Measurements from ENCODE around the gene FABP1.

FABP1 gene

GRCh38 chr2:88097891-88098557 is 29.8 kb downstream of the FABP1 start:
- Histone ChIP-seq H3K27ac (ENCODE audit: low read depth, low read length) (no peak overlapping the region), H3K4me1 (ENCODE audit: control insufficient read depth in 5 of 5, insufficient read depth in 5 of 5, low read length in 5 of 5) (peaks cover 0 to 12% (median 7%) of the 10 kb centered on the region in 5 donors), H3K4me3 (ENCODE audit: low read depth in 1 of 5, low read length in 5 of 5) (no peak overlapping the region)

GRCh38 chr2:88097192-88097591 is 30.7 kb downstream of the FABP1 start:
- no peak overlapping the region for H3K27ac ChIP-seq (ENCODE audit: low read depth, low read length)
- H3K9me3 ChIP-seq (ENCODE audit: control insufficient read depth in 5 of 5, low read length in 5 of 5): no peaks in the 10 kb centered on the region
- H3K9ac ChIP-seq (ENCODE audit: low read length in 5 of 5): no peak overlapping the region
- no peak overlapping the region for H3K4me3 ChIP-seq (ENCODE audit: low read depth in 1 of 5, low read length in 5 of 5)
- H3K36me3 ChIP-seq (ENCODE audit: control insufficient read depth in 5 of 5, insufficient read depth in 5 of 5, low read length in 5 of 5): no peaks in the 10 kb centered on the region
- H3K27me3 ChIP-seq (ENCODE audit: control insufficient read depth in 5 of 5, insufficient read depth in 4 of 5, low read length in 5 of 5): no peaks in the 10 kb centered on the region
- peaks cover 0 to 12% (median 7%) of the 10 kb centered on the region in 5 donors for H3K4me1 ChIP-seq (ENCODE audit: control insufficient read depth in 5 of 5, insufficient read depth in 5 of 5, low read length in 5 of 5)

More at GRCh38 chr2:88097891-88098557, 29.8 kb downstream of the FABP1 start:
- Histone ChIP-seq H3K9me3 (ENCODE audit: control insufficient read depth in 5 of 5, low read length in 5 of 5) (no peaks in the 10 kb centered on the region), H3K36me3 (ENCODE audit: control insufficient read depth in 5 of 5, insufficient read depth in 5 of 5, low read length in 5 of 5) (no peaks in the 10 kb centered on the region), H3K9ac (ENCODE audit: low read length in 5 of 5) (no peak overlapping the region), H3K27me3 (ENCODE audit: control insufficient read depth in 5 of 5, insufficient read depth in 4 of 5, low read length in 5 of 5) (peaks cover 0 to 1% (median 0%) of the 10 kb centered on the region in 5 donors)

GRCh38 chr2:88096708-88097107 is 31.2 kb downstream of the FABP1 start:
- Histone ChIP-seq H3K4me3 (ENCODE audit: low read depth in 1 of 5, low read length in 5 of 5) (no peak overlapping the region), H3K27ac (ENCODE audit: low read depth, low read length) (no peak overlapping the region), H3K4me1 (ENCODE audit: control insufficient read depth in 5 of 5, insufficient read depth in 5 of 5, low read length in 5 of 5) (peaks cover 0 to 12% (median 7%) of the 10 kb centered on the region in 5 donors), H3K27me3 (ENCODE audit: control insufficient read depth in 5 of 5, insufficient read depth in 4 of 5, low read length in 5 of 5) (no peaks in the 10 kb centered on the region), H3K9ac (ENCODE audit: low read length in 5 of 5) (no peak overlapping the region), H3K9me3 (ENCODE audit: control insufficient read depth in 5 of 5, low read length in 5 of 5) (no peaks in the 10 kb centered on the region), H3K36me3 (ENCODE audit: control insufficient read depth in 5 of 5, insufficient read depth in 5 of 5, low read length in 5 of 5) (no peaks in the 10 kb centered on the region)

GRCh38 chr2:88095022-88095421 is 32.8 kb downstream of the FABP1 start:
- Histone ChIP-seq H3K4me1 (ENCODE audit: control insufficient read depth in 5 of 5, insufficient read depth in 5 of 5, low read length in 5 of 5) (peaks cover 0 to 3% (median 0%) of the 10 kb centered on the region in 5 donors), H3K9ac (ENCODE audit: low read length in 5 of 5) (no peak overlapping the region), H3K9me3 (ENCODE audit: control insufficient read depth in 5 of 5, low read length in 5 of 5) (no peaks in the 10 kb centered on the region), H3K36me3 (ENCODE audit: control insufficient read depth in 5 of 5, insufficient read depth in 5 of 5, low read length in 5 of 5) (no peaks in the 10 kb centered on the region), H3K27ac (ENCODE audit: low read depth, low read length) (no peak overlapping the region), H3K27me3 (ENCODE audit: control insufficient read depth in 5 of 5, insufficient read depth in 4 of 5, low read length in 5 of 5) (no peaks in the 10 kb centered on the region), H3K4me3 (ENCODE audit: low read depth in 1 of 5, low read length in 5 of 5) (no peak overlapping the region)

GRCh38 chr2:88092773-88093172 is 35.1 kb downstream of the FABP1 start:
- no peak overlapping the region for H3K4me3 ChIP-seq (ENCODE audit: low read depth in 1 of 5, low read length in 5 of 5)
- H3K27ac ChIP-seq (ENCODE audit: low read depth, low read length): no peak overlapping the region
- H3K36me3 ChIP-seq (ENCODE audit: control insufficient read depth in 5 of 5, insufficient read depth in 5 of 5, low read length in 5 of 5): no peaks in the 10 kb centered on the region

GRCh38 chr2:88091943-88092342 is 35.9 kb downstream of the FABP1 start:
- no peaks in the 10 kb centered on the region for H3K27me3 ChIP-seq (ENCODE audit: control insufficient read depth in 5 of 5, insufficient read depth in 4 of 5, low read length in 5 of 5)
- H3K4me1 ChIP-seq (ENCODE audit: control insufficient read depth in 5 of 5, insufficient read depth in 5 of 5, low read length in 5 of 5): no peaks in the 10 kb centered on the region
- H3K36me3 ChIP-seq (ENCODE audit: control insufficient read depth in 5 of 5, insufficient read depth in 5 of 5, low read length in 5 of 5): no peaks in the 10 kb centered on the region
- no peak overlapping the region for H3K27ac ChIP-seq (ENCODE audit: low read depth, low read length)
- H3K4me3 ChIP-seq (ENCODE audit: low read depth in 1 of 5, low read length in 5 of 5): no peak overlapping the region
- H3K9me3 ChIP-seq (ENCODE audit: control insufficient read depth in 5 of 5, low read length in 5 of 5): no peaks in the 10 kb centered on the region
- H3K9ac ChIP-seq (ENCODE audit: low read length in 5 of 5): no peak overlapping the region

More at GRCh38 chr2:88092773-88093172, 35.1 kb downstream of the FABP1 start:
- no peaks in the 10 kb centered on the region for H3K4me1 ChIP-seq (ENCODE audit: control insufficient read depth in 5 of 5, insufficient read depth in 5 of 5, low read length in 5 of 5)
- H3K9me3 ChIP-seq (ENCODE audit: control insufficient read depth in 5 of 5, low read length in 5 of 5): no peaks in the 10 kb centered on the region
- H3K27me3 ChIP-seq (ENCODE audit: control insufficient read depth in 5 of 5, insufficient read depth in 4 of 5, low read length in 5 of 5): no peaks in the 10 kb centered on the region
- H3K9ac ChIP-seq (ENCODE audit: low read length in 5 of 5): no peak overlapping the region

GRCh38 chr2:88090446-88091283 is 37.2 kb downstream of the FABP1 start:
- Histone ChIP-seq H3K36me3 (ENCODE audit: control insufficient read depth in 5 of 5, insufficient read depth in 5 of 5, low read length in 5 of 5) (no peaks in the 10 kb centered on the region), H3K27me3 (ENCODE audit: control insufficient read depth in 5 of 5, insufficient read depth in 4 of 5, low read length in 5 of 5) (no peaks in the 10 kb centered on the region), H3K9me3 (ENCODE audit: control insufficient read depth in 5 of 5, low read length in 5 of 5) (no peaks in the 10 kb centered on the region), H3K4me3 (ENCODE audit: low read depth in 1 of 5, low read length in 5 of 5) (no peak overlapping the region), H3K9ac (ENCODE audit: low read length in 5 of 5) (no peak overlapping the region), H3K27ac (ENCODE audit: low read depth, low read length) (no peak overlapping the region), H3K4me1 (ENCODE audit: control insufficient read depth in 5 of 5, insufficient read depth in 5 of 5, low read length in 5 of 5) (no peaks in the 10 kb centered on the region)

- Histone ChIP-seq H3K4me1 (ENCODE audit: control insufficient read depth in 5 of 5, insufficient read depth in 5 of 5, low read length in 5 of 5) (no peaks in the 10 kb centered on the region), H3K27ac (ENCODE audit: low read depth, low read length) (no peak overlapping the region), H3K27me3 (ENCODE audit: control insufficient read depth in 5 of 5, insufficient read depth in 4 of 5, low read length in 5 of 5) (no peaks in the 10 kb centered on the region), H3K9me3 (ENCODE audit: control insufficient read depth in 5 of 5, low read length in 5 of 5) (no peaks in the 10 kb centered on the region), H3K36me3 (ENCODE audit: control insufficient read depth in 5 of 5, insufficient read depth in 5 of 5, low read length in 5 of 5) (no peaks in the 10 kb centered on the region), H3K9ac (ENCODE audit: low read length in 5 of 5) (no peak overlapping the region), H3K4me3 (ENCODE audit: low read depth in 1 of 5, low read length in 5 of 5) (no peak overlapping the region)
Observed at GRCh38 chr2:88088999-88089398, 38.9 kb downstream of the FABP1 start.

- H3K27me3 ChIP-seq (ENCODE audit: control insufficient read depth in 5 of 5, insufficient read depth in 4 of 5, low read length in 5 of 5): no peaks in the 10 kb centered on the region
- H3K4me3 ChIP-seq (ENCODE audit: low read depth in 1 of 5, low read length in 5 of 5): no peak overlapping the region
- no peaks in the 10 kb centered on the region for H3K9me3 ChIP-seq (ENCODE audit: control insufficient read depth in 5 of 5, low read length in 5 of 5)
- no peaks in the 10 kb centered on the region for H3K4me1 ChIP-seq (ENCODE audit: control insufficient read depth in 5 of 5, insufficient read depth in 5 of 5, low read length in 5 of 5)
- no peak overlapping the region for H3K9ac ChIP-seq (ENCODE audit: low read length in 5 of 5)
- H3K36me3 ChIP-seq (ENCODE audit: control insufficient read depth in 5 of 5, insufficient read depth in 5 of 5, low read length in 5 of 5): no peaks in the 10 kb centered on the region
- no peak overlapping the region for H3K27ac ChIP-seq (ENCODE audit: low read depth, low read length)
Observed at GRCh38 chr2:88087763-88088162, 40.1 kb downstream of the FABP1 start.

- no peaks in the 10 kb centered on the region for H3K4me1 ChIP-seq (ENCODE audit: control insufficient read depth in 5 of 5, insufficient read depth in 5 of 5, low read length in 5 of 5)
- H3K9ac ChIP-seq (ENCODE audit: low read length in 5 of 5): no peak overlapping the region
- no peak overlapping the region for H3K27ac ChIP-seq (ENCODE audit: low read depth, low read length)
- H3K27me3 ChIP-seq (ENCODE audit: control insufficient read depth in 5 of 5, insufficient read depth in 4 of 5, low read length in 5 of 5): no peaks in the 10 kb centered on the region
- H3K36me3 ChIP-seq (ENCODE audit: control insufficient read depth in 5 of 5, insufficient read depth in 5 of 5, low read length in 5 of 5): no peaks in the 10 kb centered on the region
- H3K4me3 ChIP-seq (ENCODE audit: low read depth in 1 of 5, low read length in 5 of 5): no peak overlapping the region
- no peaks in the 10 kb centered on the region for H3K9me3 ChIP-seq (ENCODE audit: control insufficient read depth in 5 of 5, low read length in 5 of 5)
Observed at GRCh38 chr2:88087073-88087472, 40.8 kb downstream of the FABP1 start.

Measured in subcutaneous abdominal adipose tissue (tissue), 5 donors.